NCI-H2227 (cell line): ENCODE measurements around the gene SEPTIN10.
"Not testable (repeated sequence)": the region's sequence is repeated elsewhere in the genome, so short reads cannot be mapped to it uniquely, and the experiment has no call there.

Source experiments
- DNase-seq: peaks from one replicate; lab custom pipeline; 2025; ENCODE audit not compliant: unreplicated experiment; lab: John Stamatoyannopoulos, UW

The SEPTIN10 gene

DNA sequence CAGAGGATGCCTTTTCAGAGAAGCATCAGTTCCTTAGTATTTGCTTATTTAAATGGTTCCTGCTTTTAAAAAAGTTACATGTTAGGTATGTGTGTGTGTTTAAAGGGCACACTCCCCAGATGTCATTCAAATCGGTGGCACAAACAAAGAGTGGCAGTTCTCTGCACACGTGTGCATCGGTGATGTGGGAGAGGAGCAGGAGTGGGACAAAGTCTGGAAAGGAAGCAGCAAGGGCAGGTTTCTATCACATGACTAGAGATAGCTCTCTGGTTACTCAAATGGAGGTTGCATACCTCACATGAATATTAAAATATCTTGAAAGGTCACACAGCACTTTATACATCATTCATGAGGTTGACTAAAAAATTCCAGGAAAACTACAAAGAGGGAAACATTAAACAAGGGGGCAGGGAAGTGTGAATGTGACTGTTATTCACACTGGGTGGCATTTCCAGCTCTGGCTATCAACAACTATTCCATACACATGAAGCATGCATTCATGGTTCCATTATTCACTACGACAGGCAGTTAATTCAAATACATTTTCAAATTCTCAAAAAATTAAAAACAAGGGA, 64.7 kb downstream of the SEPTIN10 start:
- DNase-seq: no peak

DNA sequence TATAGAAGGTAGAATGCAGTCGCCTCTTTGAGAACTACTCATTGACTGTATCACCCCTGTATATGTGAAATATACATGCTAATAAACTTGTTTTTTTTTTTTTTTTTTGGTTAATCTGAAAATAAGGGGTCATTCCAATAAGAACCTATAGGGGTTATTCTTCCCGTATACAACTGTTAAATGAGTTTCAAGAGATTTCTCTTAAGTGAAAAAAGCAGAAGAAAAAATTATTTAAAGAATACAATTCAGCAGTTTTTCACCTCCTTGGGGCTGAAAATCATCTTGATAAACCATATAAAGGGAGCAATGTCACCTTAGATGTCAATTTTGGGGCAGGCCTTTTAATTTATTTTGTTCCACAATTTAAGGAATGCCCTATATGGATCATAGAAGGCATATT, 66.5 kb downstream of the SEPTIN10 start:
- no peak for DNase-seq

DNA sequence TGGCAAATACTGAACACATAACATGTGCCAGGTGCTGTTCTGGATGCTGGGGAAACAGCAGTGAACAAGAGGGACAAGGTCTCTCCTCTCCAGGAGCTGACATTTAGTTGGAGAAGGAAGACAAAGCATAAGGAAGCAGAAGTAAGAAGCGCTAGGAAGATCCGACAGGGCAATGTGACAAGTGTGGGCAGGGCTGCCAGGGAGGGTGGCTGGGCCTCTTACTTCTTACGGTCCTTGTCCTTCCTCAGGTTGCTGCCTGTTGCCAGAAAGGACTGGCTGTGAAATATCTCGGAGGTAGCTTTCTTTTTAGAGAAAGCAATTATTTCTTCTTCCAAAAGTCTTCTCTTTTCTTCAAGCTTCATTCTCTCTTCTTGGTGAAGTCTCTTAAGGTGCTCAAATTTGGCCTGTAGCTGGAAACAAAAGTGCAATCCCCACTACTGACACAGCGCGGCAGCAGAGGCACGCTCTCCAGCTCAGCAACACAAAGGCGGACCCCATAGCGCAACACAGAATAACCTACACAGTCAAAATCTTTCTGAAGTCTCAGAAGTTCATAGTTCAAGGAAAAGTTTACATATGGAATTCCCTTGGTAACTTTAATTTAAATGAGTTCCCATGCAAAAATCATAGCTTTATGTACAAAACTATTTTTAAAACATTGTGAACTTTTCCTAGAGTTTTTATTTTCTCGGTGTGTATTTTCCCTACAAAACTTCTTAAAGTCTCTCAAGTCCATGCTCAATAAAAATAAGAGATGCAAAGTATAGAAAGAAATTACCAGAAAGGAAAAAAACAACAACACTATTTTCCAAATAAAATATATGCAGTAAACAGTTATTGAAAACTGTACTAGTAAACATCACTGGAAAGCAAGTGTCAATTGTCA, 67.7 kb downstream of the SEPTIN10 start:
- peak; percentile 61 for DNase-seq

DNA sequence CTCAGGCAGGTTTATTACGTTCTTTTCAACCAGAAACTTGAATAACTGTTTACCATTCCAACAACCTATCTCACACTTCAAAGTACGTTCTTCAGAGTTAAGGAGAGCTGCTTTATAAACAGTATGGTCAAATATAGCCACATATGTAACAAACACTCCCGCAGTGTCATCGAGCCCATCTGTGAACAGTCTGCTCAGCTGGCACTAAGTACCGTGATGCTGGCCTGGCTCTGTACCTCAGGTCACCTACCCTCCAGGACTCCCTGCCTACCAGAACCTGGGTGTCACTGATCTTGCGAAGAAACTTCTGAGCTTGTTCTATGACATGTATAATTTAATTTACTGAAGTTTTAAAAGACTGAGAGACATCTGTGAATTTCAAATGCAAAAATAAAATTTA, 71.4 kb downstream of the SEPTIN10 start:
- no peak for DNase-seq

DNA sequence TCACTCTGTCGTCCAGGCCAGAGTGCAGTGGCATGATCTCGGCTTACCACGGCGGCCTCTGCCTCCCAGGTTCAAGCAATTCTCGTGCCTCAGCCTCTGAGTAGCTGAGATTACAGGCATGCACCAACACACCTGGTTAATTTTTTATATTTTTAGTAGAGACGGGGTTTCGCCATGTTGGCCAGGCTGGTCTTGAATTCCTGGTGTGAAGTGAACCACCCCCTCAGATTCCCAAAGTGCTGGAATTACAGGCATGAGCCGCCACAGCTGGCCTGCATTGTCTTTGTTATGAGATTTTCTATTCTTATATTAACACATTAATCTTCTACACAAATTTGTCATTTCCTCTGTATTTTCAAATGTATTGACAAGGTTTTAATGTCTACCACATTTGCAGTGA, 75.2 kb downstream of the SEPTIN10 start:
- no peak for DNase-seq

DNA sequence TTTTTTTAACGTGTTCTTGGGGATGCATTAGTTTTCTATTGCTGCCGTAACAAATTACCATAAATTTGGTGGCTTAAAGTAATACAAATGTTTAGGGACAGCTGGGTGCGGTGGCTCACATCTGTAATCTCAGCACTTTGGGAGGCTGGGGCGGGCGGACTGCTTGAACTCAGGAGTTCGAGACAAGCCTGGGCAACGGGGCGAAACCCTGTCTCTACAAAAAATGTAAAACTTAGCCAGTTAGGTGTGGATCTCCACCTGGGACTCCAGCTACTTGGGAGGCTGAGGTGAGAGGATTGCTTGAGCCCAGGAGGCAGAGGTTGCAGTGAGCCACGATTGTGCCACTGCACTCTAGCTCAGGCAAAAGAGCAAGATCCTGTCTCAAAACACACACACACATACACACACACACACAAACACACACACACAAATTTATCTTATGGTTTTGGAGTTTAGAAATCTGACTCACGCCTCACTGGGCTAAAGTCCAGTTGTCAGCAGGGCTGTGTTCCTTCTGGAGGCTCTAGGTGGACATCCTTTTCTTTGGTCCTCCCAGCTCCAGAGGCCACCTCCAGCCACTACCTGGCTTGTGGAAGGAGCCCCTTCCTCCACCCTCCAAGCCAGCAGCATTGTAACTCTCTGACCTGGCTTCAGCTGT, 76.1 kb downstream of the SEPTIN10 start:
- DNase-seq: no peak

DNA sequence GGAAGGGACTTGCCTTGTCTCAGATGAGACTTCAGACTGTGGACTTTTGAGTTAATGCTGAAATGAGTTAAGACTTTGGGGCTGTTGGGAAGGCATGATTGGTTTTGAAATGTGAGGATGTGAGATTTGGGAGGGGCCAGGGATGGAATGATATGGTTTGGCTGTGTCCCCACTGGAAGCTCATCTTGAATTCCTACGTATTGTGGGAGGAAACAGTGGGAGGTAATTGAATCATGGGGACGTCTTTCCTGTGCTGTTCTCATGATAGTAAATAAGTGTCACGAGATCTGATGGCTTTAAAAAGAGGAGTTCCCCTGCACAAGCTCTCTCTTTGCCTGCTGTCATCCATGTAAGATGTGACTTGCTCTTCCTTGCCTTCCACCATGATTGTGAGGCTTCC, 77.2 kb downstream of the SEPTIN10 start:
- not testable (repeated sequence) for DNase-seq

DNA sequence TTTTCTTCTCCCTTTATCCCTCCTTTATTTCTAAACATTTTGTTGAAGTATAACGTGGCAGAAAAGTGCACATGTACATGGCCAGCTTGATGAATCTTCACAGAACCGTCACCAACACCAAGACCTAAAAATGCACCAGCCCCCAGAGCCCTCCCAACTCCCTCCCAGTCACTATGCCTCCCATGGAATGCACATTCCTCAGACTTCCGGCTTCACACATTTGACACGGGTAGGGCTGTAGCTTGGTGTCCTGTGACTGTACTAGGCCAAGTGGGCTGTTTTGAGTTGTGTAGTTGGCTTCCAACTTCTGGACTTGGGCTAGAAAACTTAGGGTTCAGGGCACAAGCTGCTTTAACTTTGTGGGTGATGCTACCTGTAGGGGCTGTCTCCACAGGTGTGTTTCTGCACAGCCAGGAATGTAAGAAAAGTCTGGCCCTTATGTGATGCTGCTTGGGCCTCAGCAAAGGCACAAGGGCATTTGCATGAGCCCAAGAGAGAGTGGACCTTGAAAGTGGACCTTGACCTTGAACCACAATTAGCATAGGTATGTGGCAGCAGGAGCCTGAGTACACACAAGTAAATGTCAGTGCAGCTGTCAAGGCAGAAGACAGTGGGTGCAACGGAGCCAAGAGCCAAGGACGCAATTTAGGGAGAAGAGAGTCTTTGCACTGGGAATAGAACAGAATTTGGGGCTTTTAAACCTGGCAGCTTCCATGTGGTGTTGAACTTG, 78.4 kb downstream of the SEPTIN10 start:
- DNase-seq: no peak

DNA sequence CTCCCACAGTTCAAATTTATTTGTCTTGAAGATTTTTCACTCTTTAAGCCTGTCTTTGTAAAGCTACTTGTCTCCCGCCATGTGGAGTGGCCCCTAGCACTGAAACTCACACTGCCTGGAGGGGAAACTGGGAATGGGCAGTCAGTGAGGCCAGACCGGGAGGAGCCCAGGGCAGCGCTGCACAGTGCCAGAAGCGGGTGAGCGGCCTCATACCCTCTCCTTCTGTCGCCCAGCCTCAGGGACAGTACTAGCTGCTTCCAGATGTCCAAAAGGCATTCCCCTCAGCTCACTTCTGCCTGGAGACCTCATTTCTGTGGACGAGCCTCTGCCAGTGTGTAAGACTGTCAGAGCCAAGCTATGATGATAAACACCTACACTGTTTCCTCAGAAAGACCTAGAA, 79.9 kb downstream of the SEPTIN10 start:
- no peak for DNase-seq

DNA sequence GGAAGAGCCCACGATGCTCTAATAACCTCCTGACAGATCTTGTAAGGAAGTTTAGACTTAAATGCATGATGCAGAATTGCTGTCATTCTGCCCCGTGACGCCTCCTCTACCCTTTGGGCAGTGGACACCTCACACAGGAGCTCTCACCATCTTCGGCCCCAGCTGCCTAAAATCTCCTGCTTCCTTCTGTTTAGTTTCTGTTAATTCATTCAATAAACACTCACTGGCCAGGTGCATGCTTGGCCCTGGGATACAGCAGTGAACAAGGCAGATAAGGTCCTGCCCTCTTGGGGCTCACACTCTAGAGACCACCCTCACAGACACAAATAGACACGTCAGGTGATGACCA, 81.1 kb downstream of the SEPTIN10 start:
- no peak for DNase-seq

DNA sequence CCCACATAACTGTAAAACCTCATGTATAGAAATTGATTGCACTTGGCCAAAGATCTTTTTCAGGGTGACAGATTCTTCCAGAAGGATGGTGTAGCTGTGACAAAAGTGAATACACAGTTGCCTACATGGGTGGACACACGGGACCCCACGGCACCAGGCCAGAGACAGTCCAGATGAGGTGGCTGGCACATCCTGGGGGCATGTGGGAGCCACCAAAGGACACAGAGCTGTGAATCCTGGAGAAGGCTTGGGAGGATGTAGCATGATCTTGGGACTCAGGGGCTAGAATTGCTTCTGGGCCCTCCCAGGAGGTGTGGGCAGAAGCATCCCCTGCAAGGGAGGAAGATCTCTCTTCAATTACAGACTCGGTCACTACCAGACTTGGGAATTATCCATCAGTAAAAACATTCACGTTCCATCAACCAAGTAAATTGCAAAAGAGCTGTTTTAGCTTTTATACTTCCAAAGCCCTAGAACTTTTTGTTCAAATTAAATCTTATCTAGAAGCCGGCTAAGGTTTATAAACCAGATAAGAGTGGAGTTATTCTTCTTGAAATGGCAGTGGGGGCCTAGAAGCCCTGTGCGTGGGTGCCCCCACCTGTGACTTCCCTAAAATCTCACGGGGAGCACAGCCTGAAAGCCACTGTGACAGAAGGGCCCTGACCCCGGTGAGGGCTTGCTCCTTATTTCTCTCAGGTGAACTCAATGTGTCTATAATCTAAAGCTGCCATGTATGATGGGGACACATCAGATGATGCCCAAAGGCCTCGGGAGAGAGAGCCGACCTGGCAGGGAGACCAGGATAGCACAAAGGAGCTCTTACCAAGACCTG, 81.7 kb downstream of the SEPTIN10 start:
- no peak for DNase-seq

DNA sequence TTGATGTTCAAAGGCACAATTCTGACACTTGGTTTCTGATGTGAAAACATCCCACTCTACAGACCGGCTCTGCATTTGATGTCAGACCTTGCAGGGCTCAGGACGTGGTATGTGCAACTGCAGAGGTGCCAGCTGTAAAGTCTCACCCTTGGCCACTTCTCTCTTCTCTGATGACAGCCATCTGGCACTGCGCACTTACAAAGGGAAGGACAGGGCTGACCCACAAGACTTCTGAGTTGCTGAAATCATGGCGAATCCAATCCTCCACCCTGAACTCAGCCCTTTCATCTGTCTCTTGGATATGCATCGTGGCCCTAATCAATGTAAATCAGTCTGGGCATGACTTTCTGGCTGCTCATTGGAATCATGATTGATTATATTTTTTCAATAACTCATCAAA, 82.5 kb downstream of the SEPTIN10 start:
- DNase-seq: no peak

DNA sequence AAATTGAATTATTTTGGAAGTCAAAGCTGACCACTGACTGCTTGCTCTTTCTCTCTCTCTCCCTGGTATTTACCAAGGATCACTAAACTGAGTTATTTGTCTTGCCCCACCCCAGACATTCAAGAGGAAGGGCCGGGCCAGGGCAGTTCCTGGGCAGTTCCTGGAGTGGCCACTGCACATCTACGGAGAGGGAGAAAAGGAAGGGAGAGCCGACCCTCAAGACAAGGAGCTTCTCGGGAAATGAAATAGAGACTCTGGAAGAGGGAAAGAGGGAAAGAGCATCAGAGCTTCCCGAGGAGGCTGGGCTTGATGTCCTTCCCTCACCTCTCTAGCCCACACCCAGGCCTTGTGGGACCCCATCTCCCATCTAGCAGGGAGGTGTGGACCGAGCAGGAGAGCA, 83.1 kb downstream of the SEPTIN10 start:
- DNase-seq: no peak

DNA sequence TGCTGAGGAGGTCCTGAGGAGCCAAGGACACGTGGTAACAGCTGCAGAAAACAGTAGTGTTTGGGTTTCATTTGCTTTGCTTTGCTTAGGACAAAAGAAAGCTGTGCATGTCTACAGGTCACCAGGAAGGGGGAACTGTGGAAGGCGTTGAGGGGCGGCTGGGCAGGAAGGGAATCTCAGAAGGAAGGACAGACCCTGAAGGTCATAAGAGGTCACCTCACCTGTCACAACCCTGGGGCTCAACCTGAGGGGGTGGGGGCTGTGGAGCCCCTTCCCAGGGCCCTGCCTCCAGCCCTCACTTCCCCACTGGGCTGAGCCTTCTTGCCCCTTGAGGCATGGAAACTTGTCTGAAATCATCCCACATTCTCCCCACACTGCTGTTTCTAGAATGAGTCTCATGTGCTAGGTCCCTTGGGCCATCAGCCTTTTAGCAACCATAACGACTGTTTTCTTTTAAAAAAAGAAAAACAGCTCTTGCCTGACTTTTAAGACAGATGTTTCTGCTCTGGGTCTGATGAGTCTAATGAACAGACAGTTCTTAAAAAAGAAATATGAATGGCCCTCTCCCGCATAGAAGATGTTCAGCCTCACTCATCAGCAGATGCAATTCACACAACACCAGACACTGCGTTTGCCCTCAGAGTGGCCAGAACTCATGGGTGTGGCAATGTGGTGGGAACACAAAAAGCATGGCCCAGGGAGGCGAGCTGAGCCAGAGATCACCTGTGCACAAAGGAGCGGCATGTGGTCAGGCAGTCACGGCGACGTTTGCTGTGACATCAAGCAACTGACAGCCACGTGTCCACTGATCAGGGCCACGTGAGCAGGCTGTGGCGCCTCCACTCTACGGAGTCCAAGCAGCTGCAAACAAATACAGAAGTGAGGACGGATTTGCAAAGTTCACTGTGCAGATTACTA, 84.0 kb downstream of the SEPTIN10 start:
- DNase-seq: no peak

DNA sequence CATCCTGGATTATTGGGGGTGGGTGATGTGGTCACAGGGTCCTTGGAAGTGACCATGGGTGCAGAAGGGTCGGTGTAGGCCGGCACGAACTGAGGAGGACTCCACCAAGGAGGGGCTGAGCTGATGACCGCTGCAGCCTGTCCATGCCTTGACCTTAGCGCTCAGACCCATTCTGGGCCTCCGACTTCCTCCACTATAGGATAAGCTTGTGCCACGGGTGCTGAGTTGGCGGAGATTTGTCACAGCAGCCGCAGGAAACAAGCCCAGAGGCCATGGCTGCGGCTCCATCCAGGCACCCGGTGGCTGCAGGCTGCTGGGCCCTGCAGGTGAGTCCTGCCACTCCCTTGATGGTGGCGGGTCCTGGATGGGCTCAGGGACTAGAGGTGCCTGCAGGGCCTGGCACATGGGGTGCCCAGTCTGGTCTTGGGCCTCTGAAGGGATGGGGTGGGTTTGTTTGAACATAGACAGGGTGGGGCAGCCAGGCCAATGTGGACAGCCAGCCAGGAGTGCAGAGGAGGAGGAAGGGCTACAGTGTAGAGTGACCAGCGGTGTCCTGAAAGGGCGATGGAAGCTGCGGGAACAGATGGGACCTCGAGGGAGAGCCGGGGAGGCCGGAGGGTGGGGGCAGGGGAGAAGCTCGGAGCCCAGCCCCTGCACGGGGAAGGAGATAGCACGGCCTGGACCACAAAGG, 84.8 kb downstream of the SEPTIN10 start:
- DNase-seq: no peak

DNA sequence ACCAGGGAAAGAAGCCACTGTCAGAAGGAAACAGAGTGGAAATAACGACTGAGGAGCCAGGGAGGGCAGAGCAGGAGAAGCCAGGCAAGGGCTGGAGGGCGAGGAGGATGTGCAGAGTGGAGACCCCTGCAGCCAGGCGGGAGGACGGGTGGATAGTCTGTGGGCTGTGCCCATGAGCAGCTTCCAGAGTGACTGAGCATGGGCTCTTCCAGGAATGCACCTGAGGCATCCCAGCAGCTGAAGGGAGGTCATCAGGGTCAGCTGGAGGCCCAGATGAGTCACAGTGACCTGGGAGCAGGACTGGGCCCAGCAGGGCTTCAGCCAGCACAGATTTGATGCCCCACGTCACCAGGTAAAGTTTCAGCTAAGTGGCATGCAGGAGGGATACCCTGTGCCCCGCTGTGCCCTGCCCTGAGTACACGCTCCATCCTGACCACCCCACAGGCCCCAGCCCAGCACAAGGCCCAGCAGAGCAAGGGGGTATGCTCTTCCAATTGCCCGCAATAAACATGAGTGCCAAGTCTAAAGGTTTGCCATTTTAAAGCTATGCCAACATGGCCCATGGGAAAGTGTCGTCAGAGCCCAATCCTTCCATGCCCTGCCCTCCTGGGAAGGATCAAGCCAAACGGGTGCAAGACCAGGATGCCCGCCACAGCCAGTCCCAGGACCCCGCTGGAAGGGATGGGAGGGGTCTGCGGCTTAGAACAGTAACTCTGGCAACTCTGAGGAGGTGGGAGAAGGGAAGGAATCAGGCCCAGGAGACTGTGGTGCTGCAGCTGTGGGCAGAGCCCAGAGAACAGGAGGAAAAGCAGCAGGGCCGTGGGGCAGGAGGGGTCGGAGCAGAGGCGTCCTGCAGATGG, 85.7 kb downstream of the SEPTIN10 start:
- DNase-seq: no peak

DNA sequence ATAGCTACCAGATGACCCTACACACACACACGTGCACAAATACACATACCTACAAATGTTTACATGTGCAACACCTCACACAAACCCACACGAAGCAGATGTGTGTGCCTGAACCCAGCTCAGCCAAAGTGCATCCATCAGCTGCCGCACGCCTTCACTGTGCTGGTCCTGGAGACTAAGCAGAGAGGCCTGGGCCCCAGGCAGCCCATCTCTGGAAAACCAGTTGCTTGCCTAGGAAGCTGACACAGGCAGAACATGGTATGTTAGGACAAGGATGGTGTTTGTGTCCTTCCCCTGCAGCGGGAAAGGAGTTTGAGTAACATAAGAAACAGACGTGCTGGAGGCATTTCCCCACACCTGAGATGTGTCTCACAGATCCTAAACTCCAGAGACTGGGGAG, 86.7 kb downstream of the SEPTIN10 start:
- DNase-seq: no peak

DNA sequence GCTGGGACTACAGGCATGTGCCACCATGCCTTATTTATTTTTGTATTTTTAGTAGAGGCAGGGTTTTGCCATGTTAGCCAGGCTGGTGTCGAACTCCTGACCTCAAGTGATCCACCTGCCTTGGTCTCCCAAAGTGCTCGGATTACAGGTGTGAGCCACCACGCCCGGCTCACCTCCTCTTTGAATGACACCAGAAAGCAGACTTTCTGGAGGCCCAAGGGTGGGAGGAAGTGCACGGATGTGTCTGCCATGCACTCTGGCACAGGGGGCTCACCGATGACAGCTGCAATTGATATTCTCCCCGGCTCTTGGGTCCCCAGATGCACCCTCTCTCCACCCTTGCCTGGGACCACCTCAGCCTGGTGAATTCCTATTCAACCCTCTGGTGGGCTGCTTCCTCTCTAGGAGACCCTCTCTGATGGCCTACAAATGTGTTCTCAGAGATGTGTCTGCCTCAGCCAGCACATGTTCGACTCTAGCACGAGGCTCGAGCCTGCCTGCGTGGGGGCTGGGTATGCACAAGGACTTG, 87.3 kb downstream of the SEPTIN10 start:
- no peak for DNase-seq
